Fibroblast of skin of left biceps (primary cell): ENCODE measurements around the gene ZSCAN10.
"Not testable (repeated sequence)": the region's sequence is repeated elsewhere in the genome, so short reads cannot be mapped to it uniquely, and the experiment has no call there.

ENCODE experiments used
- DNase-seq, 2 experiments: peaks; one replicate each; pipeline ENCODE4 v3.0.0-alpha.2; 2013; ENCODE audit warnings: low read depth in 2 of 2

Gene ZSCAN10

GRCh38 chr16:3098459-3099394 is at the start of gene ZSCAN10:
TSS of gene ZSCAN10 (minus strand) at chr16:3099294. CDS start at chr16:3092937, 6,357 bp downstream.
- DNase-seq: no peak

- DNase-seq: no peak
Measured at GRCh38 chr16:3148256-3149192, 49.4 kb upstream of the ZSCAN10 start.

- no peak for DNase-seq
Measured at GRCh38 chr16:3147757-3148104, 48.6 kb upstream of the ZSCAN10 start.

- no peak for DNase-seq
Measured at GRCh38 chr16:3147046-3147756, 48.1 kb upstream of the ZSCAN10 start.

- no peak for DNase-seq
Measured at GRCh38 chr16:3145660-3146059, 46.6 kb upstream of the ZSCAN10 start.

- no peak for DNase-seq
Measured at GRCh38 chr16:3145151-3145550, 46.1 kb upstream of the ZSCAN10 start.

GRCh38 chr16:3144321-3144983 is 45.4 kb upstream of the ZSCAN10 start:
- no peak for DNase-seq

GRCh38 chr16:3143598-3144320 is 44.7 kb upstream of the ZSCAN10 start:
- DNase-seq: no peak

GRCh38 chr16:3143189-3143588 is 44.1 kb upstream of the ZSCAN10 start:
- DNase-seq: no peak

- no peak for DNase-seq
Measured at GRCh38 chr16:3142770-3143169, 43.7 kb upstream of the ZSCAN10 start.

- DNase-seq: no peak
Measured at GRCh38 chr16:3142327-3142726, 43.2 kb upstream of the ZSCAN10 start.

GRCh38 chr16:3141781-3142311 is 42.8 kb upstream of the ZSCAN10 start:
- no peak for DNase-seq

- no peak for DNase-seq
Measured at GRCh38 chr16:3140603-3141427, 41.7 kb upstream of the ZSCAN10 start.

- not testable (repeated sequence) for DNase-seq
Measured at GRCh38 chr16:3139561-3139960, 40.5 kb upstream of the ZSCAN10 start.

- DNase-seq: no peak
Measured at GRCh38 chr16:3138823-3139426, 39.8 kb upstream of the ZSCAN10 start.

- DNase-seq: no peak
Measured at GRCh38 chr16:3138342-3138741, 39.2 kb upstream of the ZSCAN10 start.

- DNase-seq: no peak
Measured at GRCh38 chr16:3137267-3137666, 38.2 kb upstream of the ZSCAN10 start.

GRCh38 chr16:3135126-3135715 is 36.1 kb upstream of the ZSCAN10 start:
- DNase-seq: no peak
